HG03025 (cell line): Measurements from ENCODE around the gene KLHL1.
A peak's percentile ranks its signal among the peaks of the same experiment; 100 is the strongest.

Source experiments
- ATAC-seq: cut with Tn5 transposase; IDR thresholded peaks from one replicate; pipeline ENCODE4 v1.9.1; 2021; ENCODE audit warnings: mild to moderate bottlenecking, moderate library complexity; ENCODE audit not compliant: unreplicated experiment, low FRiP score

KLHL1 gene

DNA sequence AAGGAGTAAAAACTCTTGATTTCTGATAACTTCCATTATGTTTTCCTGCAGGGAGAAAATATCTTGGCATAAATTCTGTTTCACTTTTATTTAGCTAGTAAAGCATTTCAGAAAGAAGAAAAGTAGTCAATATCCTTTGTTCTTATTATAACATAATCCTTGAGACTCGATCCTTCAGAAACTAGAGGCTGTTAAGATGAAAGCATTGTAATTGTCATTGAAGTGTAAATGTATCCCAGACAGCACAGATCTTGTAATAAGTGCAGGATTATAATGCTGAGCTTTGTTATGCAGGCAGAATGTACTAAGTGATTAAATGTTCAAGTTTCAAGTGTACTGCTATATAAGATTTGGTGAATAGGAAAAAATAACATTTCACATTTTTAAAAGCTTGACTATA is 225.8 kb downstream of the KLHL1 start:
- no peak for ATAC-seq

DNA sequence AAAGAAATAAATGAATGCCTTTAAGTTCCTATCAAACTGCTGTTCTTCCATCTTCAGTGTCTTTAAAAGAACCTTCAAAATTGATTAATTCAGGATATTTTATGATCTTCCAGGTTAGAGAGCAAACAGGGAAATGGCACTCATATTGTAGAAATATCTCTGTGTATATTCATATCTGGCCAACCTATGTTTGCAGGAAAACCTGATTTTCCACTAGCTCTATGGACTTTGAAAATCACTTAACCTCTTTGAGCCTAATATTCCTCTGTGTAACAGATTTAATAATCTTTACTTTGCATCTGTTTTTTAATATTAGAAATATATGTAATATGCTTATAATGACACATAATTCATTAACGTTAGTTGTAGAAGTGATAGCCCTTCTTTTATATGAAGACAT is 228.3 kb downstream of the KLHL1 start:
- ATAC-seq = no peak

DNA sequence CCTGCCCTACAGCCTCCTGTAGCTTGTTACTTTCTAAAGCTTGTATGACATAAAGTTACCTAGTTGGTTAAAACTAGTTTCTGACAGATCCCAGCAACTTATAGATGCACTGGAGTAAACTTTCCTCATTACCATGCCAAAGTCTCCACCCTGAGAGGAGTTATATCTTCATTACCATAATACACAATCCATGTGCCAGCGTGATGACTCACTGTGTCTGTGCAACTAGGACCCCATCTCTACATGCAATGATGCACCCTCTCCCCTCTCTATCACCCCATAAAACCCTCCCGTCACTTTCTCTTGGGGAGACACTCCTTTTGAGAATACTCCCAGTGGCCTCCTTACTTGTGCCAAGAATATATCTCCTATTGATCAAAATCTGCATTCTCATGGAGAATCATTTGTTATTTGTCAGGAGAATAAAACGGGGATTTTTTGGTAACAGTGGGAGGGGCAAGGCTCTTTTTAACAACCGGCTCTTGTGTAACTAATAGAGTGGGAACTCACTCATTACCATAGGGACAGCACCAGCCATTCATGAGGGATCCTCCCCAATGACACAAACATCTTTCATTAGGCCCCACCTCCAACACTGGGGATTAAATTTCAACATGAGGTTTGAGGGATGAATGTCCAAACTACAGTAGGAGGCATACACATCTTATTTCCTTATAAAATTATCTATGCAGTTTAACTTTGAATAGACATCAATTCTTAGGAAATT is 235.8 kb downstream of the KLHL1 start:
- ATAC-seq = no peak

DNA sequence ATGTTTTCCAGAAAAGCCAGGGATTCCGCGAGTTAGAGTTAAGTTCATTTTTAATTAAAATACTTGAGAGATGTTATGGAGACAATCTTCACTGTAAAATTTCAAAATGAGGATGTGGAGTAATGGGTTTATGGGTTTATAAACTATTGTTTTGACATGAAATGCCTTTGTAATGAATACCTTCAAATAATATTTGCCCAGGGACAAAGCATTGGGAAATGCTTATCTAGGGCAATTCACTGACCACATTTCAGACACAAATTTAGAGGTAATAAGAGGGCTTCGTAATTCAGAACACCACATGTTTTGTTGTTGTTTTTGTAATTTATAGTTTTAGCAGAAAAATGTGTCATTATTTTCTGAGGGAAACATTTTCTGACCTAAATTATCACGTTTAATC is 241.7 kb downstream of the KLHL1 start:
- no peak for ATAC-seq

DNA sequence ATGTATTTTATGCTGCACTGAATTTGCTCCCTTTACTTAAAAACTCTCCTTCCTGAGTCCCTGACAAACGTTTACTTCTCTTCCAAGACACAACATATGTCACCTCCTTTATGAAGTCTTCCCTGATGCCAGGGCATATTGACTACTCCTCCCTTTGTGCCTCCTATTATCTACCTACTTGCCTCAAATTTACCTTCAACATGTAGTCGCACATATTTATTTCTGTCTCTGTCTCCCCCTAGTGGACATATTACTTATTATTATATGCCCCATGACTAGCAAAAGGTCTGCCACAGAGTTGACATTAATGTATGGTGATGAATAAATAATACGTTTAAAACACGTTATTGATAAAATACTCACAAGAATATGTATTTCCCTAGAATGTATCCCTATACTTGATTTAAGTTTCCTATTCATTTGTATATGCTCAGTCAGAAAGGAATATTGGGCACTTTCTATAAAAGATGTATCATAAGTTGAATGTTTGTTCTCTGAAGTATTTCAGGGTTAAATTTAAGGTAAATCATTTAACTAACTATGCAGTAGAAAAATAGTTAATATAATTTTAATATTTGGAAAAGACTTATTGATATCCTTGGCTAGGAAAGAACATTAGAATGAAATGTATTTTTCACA is 250.9 kb downstream of the KLHL1 start:
- ATAC-seq = peak; percentile 88

DNA sequence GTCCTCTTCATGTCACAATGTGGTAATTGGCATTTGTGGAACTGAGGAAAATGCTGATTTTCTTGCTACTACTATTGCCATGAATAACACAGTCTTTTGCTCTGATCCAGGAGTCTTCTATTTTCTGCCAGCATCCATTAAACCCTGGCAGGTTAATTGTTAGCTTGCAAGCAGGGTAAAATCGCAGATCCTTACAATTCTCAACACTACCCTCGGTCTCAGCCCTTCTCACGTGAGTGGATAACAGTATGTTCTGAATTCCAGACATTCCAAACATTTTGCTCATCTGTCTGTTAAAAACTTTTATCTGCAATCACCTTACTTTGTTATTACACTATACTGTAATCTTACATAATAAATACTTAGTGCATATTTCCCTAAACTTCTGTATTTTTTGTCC is 251.9 kb downstream of the KLHL1 start:
- ATAC-seq = no peak

DNA sequence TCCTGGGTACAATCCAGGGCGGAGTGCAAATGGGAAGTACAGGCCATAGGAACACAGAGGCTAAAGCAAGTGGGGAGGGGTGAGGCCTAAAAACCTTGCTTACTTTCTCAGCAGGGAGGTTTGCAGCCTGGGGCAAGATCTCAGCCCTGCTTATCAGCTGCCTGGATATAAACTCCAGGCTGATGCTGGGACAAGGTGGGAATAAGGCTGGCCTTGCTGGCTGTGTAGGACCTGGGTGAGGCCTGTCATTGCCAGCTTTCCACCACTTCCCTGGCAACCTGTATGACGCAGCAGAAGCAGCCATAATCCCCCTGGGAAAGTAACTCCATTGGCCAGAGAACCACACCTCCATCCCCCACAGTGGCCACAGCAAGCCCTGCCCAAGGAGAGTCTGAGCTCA is 279.7 kb downstream of the KLHL1 start:
- no peak for ATAC-seq

DNA sequence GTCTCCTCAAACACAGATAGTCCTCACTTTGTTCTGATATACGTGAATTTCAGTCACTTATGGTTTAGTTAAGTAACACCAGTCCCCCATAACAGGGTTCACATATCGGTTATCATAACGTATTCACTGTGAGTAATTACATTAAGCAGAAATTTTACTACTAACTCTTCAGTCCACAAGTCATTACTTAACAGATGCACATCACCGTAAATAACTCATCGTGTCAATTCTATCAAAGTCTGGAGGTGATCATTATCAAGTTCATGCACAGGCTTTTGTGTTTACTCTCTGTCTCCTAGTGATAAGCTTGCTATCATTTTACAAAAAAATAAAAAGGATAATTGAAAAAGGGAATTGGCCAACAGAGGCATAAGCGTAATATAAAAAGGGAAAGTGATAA is 288.1 kb downstream of the KLHL1 start:
- ATAC-seq = no peak

DNA sequence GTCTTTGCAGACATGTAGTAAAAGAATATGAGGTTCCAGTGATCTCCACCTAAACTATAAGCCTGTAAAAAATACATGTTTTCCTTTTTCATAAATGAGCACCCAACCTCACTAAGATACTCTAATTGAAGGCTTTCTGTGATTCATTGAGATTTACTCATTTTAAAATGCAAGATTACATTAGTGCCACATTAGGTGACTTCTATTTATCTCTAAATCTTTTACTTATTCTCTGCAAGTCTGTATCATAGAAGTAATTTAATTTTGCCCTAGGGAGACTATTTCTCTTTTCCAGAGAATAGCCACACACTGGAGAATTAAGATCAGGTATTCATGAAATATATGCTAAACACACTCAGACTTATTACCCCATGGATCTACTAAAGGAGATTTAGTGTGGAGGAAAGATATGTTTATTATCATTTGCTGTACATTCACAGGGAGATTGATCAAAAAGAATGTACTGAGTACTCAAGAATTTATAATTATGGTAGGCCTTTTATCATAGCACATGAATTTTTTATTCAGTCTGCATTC is 290.9 kb downstream of the KLHL1 start:
- no peak for ATAC-seq

DNA sequence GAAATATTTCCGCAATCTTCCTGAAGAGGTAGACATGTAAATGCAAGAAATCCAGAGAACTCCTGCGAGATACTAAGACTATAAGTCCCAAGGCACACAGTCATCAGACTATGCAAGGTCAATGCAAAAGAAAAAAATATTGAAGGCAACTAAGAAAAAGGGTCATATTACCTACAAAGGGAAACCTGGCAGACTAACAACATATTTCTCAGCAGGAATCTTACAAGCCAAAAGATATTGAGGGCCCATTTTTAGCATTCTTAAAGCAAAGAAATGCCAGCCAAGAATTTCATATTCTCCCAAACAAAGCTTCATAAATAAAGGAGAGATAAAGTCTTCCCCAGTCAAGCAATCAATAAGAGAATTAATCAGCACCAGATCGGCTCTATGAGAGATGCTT is 299.1 kb downstream of the KLHL1 start:
- ATAC-seq = no peak

DNA sequence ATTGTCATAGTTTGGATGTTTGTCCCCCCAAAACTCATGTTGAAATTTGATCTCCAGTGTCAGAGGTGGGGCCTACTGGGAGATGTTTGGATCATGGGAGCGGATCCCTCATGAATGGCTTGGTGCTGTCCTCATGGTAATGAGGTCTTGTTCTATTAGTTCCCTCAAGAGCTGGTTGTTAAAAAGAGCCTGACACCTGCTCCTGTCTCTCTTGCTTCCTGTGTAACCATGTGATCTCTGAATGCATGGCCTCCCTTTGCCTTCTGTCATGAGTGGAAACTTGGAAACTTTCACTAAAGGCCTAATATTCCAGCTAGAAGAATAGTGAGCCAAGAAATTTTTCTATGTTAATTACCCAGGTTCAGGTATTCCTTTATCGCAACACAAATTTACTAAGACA is 312.0 kb downstream of the KLHL1 start:
- ATAC-seq = no peak

DNA sequence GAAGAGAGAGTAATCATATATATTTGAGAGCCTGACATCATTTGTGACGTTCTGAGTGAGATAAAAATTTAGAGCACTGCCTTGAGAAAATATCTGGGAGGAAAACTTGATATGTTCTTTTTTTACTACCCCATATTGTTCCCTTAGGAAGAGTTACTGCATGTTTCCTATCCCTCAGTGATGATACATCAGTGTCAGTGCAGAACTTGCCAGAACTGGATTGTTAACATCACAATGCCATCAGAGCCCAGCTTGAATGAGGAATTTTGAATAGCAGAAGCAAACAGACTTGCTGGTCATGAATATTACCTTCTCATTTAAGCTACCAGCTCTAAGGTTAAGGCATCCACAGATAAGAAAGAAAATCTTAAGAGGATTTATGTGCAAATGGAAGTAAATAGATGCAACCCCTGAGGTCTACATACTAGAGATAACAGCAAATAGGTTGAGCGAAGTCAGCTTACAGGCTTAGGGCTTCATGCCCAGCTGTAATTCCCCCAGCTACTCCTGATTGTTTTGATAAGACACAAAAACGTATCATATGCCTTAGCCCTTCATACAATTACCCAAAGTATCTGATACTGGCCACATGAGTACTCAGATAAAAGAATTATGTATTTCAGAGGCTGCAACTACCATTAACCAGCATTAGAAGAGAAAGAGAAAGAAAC is 314.3 kb downstream of the KLHL1 start:
- no peak for ATAC-seq

DNA sequence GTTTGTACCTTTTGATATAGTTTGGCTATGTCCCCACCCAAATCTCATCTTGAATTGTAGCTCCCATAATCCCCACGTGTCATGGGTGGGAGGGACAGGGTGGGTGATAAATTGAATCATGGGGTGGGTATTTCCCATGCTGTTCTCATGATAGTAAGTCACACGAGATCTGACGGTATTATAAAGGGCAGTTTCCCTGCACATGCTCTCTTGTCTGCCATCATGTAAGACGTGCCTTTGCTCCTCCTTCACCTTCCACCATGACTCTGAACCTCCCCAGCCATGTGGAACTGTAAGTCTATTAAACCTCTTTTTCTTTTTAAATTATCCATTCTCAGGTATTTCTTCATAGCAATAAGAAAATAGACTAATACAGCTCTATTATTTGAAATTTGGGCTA is 331.3 kb downstream of the KLHL1 start:
- no peak for ATAC-seq

DNA sequence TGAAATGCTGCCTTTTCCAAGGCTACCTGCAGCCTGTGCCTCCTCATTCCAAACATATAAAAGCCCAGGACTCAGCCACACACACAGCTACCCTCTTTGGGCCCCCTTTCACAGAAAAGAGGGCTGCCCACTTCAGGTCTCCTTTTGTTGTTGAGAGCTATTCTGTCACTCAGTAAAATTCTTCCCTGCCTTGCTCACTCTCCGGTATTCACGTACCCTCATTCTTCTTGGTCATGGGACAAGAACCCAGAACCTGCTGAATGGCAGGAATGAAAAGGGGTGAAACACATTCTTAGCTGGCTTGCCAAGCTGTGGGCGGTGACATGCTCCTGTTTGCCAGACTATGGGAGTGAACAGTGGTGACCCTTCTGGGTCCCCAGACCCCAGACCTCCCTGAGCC is 338.6 kb downstream of the KLHL1 start:
- ATAC-seq = no peak

DNA sequence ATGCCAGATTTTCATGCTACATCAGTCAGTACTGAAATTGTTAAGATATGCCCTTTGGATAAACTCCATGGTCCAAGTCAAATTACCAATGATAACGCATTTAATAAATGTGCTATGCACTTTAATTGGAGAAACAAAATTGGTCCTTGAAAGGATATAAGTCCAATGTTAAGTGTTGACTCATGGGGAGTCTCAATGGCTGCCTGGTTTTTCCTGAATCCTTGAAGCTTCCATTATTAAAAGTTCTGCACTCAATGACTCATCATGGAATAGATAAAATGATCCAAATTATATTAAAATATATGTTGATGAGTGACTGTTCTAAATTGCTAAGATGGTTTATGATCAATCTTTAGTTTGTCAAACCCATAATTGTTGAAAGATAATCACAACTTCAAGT is 346.7 kb downstream of the KLHL1 start:
- ATAC-seq = no peak

DNA sequence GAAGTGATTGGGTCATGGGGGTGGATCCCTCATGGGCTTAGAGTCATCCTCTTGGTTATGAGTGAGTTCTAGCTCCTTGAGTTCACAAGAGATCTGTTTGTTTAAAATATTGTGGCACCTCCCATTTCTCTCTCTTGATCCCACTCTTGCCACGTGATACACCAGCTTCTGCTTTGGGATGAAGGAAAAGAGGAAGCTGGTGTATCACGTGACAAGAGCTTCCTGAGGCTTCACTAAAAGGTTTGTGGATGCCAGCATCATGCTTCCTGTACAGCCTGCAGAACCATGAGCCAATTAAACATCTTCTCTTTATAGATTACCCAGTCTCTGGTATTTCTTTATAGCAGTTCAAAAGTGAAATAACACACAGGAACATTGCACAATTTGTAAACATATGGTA is 353.2 kb downstream of the KLHL1 start:
- no peak for ATAC-seq

DNA sequence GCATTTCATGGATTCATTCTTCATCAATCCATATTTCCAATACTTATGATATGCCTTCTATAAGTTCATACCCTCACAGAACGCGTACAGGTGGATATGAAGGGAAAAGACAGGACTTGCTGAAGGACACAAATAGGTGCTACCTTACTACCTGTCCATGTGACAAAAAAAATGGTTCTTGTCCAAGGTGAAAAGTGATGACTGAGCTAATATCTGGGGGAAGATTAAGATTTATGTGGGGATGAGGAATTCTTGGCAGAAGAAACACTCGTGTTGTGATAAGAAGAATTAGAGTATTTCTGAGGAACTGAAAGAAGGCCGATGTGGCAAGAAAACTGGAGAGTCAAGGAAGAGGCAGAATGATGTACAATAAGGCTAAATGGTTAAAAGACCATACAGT is 357.0 kb downstream of the KLHL1 start:
- no peak for ATAC-seq

DNA sequence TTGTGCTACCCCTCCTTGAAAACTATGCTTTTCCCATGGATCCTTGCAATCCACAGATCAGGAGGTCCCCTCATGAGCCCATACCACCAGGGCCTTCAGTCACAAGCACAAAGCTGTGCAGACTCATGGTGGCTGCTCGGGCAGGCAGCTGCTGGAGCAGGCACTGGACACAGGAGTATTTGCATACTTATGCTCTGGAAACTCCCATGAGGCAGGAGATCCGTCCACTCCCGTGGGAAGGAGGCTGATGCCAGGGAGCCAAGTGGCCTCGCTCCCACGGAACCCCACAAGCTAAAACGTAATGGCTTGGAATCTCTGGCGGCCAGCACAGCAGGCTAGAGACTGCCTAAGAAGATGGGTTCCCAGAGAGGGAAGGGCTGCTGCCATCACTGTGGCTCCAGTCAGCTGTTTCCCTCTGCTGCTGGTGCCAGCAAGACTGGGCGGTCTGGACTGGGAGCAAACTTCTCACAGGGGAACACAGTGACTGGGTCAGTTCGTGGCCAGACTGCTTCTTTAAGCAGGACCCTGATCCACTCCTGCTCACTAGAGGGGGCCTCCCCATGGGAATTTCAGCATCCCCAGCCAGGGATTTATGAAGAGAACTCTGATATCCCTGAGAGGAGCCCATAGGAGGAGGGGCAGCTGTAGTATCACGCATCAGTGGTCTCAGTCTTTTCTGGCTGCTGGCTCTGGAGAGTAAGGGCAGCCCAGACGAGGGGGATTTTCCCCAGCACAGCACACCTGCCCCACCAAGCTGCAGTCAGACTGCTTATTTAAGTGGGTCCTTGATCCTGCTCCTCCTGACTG is 370.9 kb downstream of the KLHL1 start:
- no peak for ATAC-seq

DNA sequence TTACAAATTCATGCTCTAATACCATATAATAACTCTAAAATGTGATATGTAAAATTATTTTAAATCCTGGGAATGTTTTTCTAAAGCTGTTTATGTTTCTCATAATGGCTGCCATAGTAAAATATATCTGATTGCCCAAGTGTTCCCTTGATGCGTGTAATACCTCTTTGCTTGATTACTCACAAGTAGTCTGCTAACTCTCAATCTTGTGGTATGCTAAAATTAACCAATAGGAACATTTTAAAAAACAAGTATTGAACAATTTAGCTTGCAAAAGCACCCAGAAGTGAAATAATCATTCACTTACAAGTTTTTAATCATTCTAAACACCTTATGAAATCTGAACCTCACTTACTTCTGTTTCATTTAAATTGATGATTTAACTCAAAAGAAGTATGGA is 386.6 kb downstream of the KLHL1 start:
- no peak for ATAC-seq

DNA sequence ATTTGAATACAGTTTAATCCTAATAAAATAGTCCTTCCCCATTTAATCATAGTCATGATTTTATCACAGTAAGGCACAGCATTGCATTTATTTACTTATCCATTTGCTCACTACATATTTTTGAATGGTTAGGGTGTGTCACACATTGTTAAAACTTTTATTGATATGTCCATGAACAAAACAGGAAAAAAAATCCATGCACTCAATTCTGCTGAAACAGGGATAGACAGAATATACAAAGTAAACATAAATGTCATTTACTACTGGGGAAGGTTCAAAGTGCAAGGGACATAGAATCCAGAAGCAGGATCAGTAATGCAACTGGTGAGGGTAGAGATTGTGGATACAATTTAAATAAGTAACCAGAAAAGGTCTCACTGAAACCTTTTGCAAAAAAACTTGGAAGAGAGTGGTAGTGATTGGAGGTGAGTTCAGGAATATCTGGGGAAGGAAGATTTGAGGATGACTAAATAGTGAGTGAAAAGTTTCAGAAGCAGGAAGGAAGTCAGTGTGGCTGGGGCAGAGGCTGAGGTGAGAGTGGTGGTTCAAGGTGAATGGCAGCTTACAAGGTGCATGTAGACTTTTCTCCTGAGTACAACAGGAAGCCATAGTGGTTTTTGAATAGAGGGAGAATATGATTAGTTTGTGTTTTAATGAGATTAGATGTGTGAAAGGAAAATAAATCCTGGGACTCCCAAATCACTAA is 387.8 kb downstream of the KLHL1 start:
- no peak for ATAC-seq
